Measurements from ENCODE around the gene AMZ1.

Gene AMZ1

GRCh38 chr7:2652736-2653060, 35.3 kb upstream of the AMZ1 start:
- Histone ChIP-seq H3K27ac (ENCODE audit: low read length) (no peak overlapping the region), H3K9me3 (ENCODE audit: insufficient read depth, low read depth, low read length) (no peaks in the 10 kb centered on the region), H3K27me3 (ENCODE audit: insufficient read depth, low read length) (no peaks in the 10 kb centered on the region), H3K36me3 (ENCODE audit: insufficient read depth, low read depth, low read length) (peaks cover 55% of the 10 kb centered on the region), H3K4me1 (ENCODE audit: insufficient read depth, low read length) (no peaks in the 10 kb centered on the region), H3K4me3 (ENCODE audit: low read length) (no peak overlapping the region), H3K9ac (ENCODE audit: low read depth, low read length) (no peak overlapping the region)

- Histone ChIP-seq H3K27ac (ENCODE audit: low read length) (no peak overlapping the region), H3K4me3 (ENCODE audit: low read length) (no peak overlapping the region), H3K4me1 (ENCODE audit: insufficient read depth, low read length) (no peaks in the 10 kb centered on the region), H3K9me3 (ENCODE audit: insufficient read depth, low read depth, low read length) (no peaks in the 10 kb centered on the region), H3K27me3 (ENCODE audit: insufficient read depth, low read length) (no peaks in the 10 kb centered on the region), H3K36me3 (ENCODE audit: insufficient read depth, low read depth, low read length) (peaks cover 57% of the 10 kb centered on the region), H3K9ac (ENCODE audit: low read depth, low read length) (no peak overlapping the region)
Observed at GRCh38 chr7:2654059-2654458, 33.9 kb upstream of the AMZ1 start.

DNA sequence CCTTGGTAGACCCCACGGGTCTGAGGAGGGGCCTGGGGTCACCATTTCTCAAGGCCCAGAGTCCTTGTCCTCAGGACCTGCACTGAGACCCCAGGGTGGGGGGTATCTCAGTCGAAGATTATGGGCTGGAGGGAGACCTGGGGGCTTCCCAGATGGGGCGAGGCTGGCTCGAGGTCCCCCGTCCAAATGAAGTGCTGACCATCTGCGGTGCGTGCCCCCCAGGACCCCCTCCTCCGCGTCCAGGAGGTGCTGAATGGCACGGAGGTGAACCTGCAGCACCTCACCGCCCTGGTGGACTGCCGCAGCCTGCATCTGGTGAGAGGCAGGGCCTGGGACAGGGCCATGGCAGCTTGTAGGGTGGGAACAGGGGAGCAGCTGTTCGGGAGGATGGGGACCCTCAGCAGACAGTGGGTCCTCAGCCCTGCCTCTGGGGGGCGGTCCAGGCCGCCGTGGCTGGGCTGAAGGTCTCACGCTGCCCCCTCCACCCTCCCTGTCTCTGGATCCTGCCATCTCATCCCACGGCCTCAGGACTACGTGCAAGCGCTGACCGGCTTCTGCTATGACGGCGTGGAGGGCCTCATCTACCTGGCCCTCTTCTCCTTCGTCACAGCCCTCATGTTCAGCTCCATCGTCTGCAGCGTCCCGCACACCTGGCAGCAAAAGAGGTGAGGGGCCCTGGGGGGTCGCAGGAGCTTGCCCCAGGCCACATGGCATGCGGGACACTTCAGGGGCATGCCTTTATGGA, 32.0 kb upstream of the AMZ1 start:
- Histone ChIP-seq H3K36me3 (ENCODE audit: insufficient read depth, low read depth, low read length) (peaks cover 52% of the 10 kb centered on the region), H3K4me1 (ENCODE audit: insufficient read depth, low read length) (no peaks in the 10 kb centered on the region), H3K9ac (ENCODE audit: low read depth, low read length) (no peak overlapping the region), H3K27ac (ENCODE audit: low read length) (no peak overlapping the region), H3K4me3 (ENCODE audit: low read length) (no peak overlapping the region), H3K27me3 (ENCODE audit: insufficient read depth, low read length) (no peaks in the 10 kb centered on the region), H3K9me3 (ENCODE audit: insufficient read depth, low read depth, low read length) (no peaks in the 10 kb centered on the region)

- Histone ChIP-seq H3K36me3 (ENCODE audit: insufficient read depth, low read depth, low read length) (peaks cover 55% of the 10 kb centered on the region), H3K9ac (ENCODE audit: low read depth, low read length) (no peak overlapping the region), H3K4me3 (ENCODE audit: low read length) (no peak overlapping the region), H3K9me3 (ENCODE audit: insufficient read depth, low read depth, low read length) (no peaks in the 10 kb centered on the region), H3K4me1 (ENCODE audit: insufficient read depth, low read length) (no peaks in the 10 kb centered on the region), H3K27ac (ENCODE audit: low read length) (no peak overlapping the region), H3K27me3 (ENCODE audit: insufficient read depth, low read length) (no peaks in the 10 kb centered on the region)
Observed at GRCh38 chr7:2657208-2657607, 30.8 kb upstream of the AMZ1 start.

DNA sequence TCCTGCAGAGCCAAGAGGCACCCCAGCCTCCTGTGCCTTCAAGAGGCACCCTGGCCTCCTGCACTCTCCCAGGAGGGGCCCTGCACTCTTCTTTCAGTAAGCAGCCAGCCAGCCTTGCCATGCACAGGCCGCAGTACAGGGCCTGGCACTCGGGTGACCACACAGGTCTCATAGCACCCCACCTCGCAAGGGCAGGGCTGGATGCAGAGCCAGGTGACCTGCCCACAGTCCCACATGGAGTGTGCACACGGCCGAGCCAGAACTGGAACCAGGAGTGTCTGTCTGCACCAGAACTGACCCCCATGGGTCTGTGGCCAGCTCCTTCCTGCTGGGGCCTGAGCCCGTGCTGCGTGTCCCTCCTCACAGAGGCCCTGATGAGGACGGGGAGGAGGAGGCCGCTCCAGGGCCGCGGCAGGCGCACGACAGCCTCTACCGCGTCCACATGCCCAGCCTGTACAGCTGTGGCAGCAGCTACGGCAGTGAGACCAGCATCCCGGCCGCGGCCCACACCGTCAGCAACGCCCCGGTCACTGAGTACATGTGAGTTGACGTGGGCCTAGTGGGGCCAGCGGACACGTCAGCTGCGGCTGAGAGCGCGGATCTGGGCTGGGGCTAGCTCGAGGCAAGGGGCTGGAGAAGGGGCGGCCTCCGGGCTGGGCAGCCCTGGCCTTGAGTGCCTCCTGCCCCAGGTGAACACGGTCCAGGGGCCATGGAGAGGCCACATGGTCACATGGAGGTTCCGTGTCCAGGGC, 29.9 kb upstream of the AMZ1 start:
- H3K36me3 ChIP-seq (ENCODE audit: insufficient read depth, low read depth, low read length): peaks cover 46% of the 10 kb centered on the region
- no peak overlapping the region for H3K4me3 ChIP-seq (ENCODE audit: low read length)
- H3K9ac ChIP-seq (ENCODE audit: low read depth, low read length): no peak overlapping the region
- H3K4me1 ChIP-seq (ENCODE audit: insufficient read depth, low read length): no peaks in the 10 kb centered on the region
- H3K9me3 ChIP-seq (ENCODE audit: insufficient read depth, low read depth, low read length): no peaks in the 10 kb centered on the region
- no peaks in the 10 kb centered on the region for H3K27me3 ChIP-seq (ENCODE audit: insufficient read depth, low read length)
- no peak overlapping the region for H3K27ac ChIP-seq (ENCODE audit: low read length)

GRCh38 chr7:2658941-2659340, 29.1 kb upstream of the AMZ1 start:
- Histone ChIP-seq H3K9me3 (ENCODE audit: insufficient read depth, low read depth, low read length) (no peaks in the 10 kb centered on the region), H3K36me3 (ENCODE audit: insufficient read depth, low read depth, low read length) (peaks cover 42% of the 10 kb centered on the region), H3K9ac (ENCODE audit: low read depth, low read length) (no peak overlapping the region), H3K27ac (ENCODE audit: low read length) (no peak overlapping the region), H3K27me3 (ENCODE audit: insufficient read depth, low read length) (no peaks in the 10 kb centered on the region), H3K4me1 (ENCODE audit: insufficient read depth, low read length) (no peaks in the 10 kb centered on the region), H3K4me3 (ENCODE audit: low read length) (no peak overlapping the region)

DNA sequence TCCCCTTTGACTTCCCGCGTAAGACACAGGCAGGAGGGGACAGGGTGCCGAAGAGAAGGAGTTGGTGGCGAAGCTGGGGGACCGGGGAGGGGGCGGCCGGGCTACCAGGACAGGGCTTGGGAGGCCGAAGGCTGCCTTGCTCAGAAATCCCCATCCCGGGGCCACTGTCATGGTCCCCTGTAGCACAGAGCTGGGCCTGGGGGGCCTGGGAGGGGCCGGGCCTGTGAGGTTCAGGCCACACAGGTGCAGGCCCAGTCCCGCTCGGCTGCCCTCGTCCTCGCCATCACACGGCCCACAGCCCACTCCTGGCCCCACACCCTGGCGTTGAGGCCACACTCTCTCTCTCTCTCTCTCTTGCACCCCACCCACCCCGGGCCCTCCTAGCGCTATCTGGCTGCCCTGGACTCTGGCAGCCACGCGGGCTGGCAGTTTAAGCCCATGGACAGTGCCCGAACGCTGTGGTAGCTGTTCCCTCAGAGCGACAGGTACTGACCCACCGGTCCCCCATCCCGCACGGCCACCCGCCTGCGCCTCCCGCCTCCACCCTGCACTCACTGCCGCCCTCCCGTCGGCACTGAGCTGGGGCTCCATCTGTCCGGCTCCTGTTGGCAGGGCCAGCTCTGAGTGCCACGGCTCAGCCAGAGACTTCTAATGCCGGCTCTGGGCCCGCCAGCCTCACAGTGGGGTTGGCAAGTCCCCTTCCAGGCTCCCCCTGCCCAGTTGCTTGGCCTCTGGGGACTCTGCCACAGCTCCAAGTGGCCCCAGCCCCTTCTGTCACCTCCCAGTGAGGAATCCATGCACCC, 28.2 kb upstream of the AMZ1 start:
- Histone ChIP-seq H3K27ac (ENCODE audit: low read length) (no peak overlapping the region), H3K9ac (ENCODE audit: low read depth, low read length) (no peak overlapping the region), H3K36me3 (ENCODE audit: insufficient read depth, low read depth, low read length) (peaks cover 42% of the 10 kb centered on the region), H3K9me3 (ENCODE audit: insufficient read depth, low read depth, low read length) (no peaks in the 10 kb centered on the region), H3K4me3 (ENCODE audit: low read length) (no peak overlapping the region), H3K27me3 (ENCODE audit: insufficient read depth, low read length) (no peaks in the 10 kb centered on the region), H3K4me1 (ENCODE audit: insufficient read depth, low read length) (no peaks in the 10 kb centered on the region; the same call in 1 of the 2 replicates)

DNA sequence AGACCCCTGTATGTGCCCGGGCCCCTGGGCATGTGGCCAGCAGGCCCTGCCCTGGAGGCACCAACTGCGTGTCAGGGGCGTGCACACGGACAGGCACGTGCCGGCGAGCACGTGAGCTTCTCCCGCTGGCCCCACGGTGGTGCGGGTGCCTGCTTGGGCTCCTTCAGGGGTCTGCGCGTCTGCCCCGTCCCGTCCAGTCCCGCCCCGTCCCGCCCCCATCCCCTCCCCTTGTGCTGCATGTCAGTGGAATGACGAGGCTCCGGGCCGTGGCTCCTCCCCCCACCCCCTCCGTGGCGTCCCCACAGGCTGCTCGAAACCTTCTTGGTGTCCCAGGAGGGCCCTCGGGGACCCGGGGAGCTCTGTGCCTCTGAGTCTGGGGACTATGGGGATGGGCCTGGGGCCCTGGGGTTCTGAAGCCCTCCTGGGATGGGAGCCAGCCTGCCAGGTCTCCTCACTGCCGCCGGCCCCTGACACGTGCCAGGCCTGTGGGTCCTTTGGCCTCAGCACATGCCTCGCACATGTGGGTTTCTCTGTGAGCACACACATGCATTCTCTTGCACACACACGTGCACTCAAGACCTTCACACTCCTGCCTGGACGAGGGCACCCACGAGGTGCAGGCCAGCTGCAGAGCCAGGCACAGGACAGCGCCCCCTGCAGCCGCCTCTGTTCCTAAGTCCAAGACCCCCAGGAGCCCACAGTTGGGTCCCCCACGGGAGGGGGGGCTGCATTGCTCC, 27.5 kb upstream of the AMZ1 start:
- Histone ChIP-seq H3K27me3 (ENCODE audit: insufficient read depth, low read length) (no peaks in the 10 kb centered on the region), H3K27ac (ENCODE audit: low read length) (no peak overlapping the region), H3K9me3 (ENCODE audit: insufficient read depth, low read depth, low read length) (no peaks in the 10 kb centered on the region), H3K9ac (ENCODE audit: low read depth, low read length) (no peak overlapping the region), H3K4me1 (ENCODE audit: insufficient read depth, low read length) (no peaks in the 10 kb centered on the region; the same call in 1 of the 2 replicates), H3K36me3 (ENCODE audit: insufficient read depth, low read depth, low read length) (peaks cover 42% of the 10 kb centered on the region), H3K4me3 (ENCODE audit: low read length) (no peak overlapping the region)

GRCh38 chr7:2661096-2661449, 26.9 kb upstream of the AMZ1 start:
- peaks cover 41% of the 10 kb centered on the region for H3K36me3 ChIP-seq (ENCODE audit: insufficient read depth, low read depth, low read length)
- H3K4me3 ChIP-seq (ENCODE audit: low read length): no peak overlapping the region

DNA sequence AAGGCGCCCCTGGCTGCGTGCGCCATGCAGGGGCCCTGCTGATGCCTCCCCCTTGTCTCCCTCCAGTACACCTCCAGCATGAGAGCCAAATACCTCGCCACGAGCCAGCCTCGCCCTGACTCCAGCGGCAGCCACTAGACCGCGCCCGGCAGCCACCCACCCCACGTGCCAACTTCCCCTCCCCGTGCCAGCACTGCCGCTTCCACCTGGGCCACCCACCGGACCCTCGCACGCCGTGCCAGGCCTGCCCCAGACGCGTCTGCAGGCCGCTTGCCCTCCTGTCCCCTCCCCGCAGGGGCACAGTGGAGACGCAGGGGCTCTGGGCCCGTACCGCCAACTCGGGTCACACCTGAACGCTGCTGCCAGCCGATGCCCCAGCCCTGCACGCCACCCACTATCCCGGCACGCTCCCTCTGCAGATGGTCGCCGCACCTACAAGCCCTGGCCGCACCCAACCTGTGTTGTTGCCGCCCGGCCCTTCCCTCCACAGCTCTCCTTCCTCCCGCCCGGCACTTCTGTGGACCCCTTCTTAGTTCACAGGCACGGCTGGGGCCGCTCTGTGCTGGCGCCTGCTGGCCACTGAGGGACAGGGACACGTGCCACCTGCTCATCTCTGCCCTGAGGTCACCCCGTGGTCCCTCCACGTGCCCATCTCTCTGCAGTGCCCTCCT, 26.3 kb upstream of the AMZ1 start:
- Histone ChIP-seq H3K4me3 (ENCODE audit: low read length) (no peak overlapping the region), H3K36me3 (ENCODE audit: insufficient read depth, low read depth, low read length) (peaks cover 34% of the 10 kb centered on the region), H3K9ac (ENCODE audit: low read depth, low read length) (no peak overlapping the region), H3K27me3 (ENCODE audit: insufficient read depth, low read length) (peaks cover under 1% of the 10 kb centered on the region; the same call in 1 of the 2 replicates), H3K9me3 (ENCODE audit: insufficient read depth, low read depth, low read length) (no peaks in the 10 kb centered on the region), H3K4me1 (ENCODE audit: insufficient read depth, low read length) (no peaks in the 10 kb centered on the region; the same call in 1 of the 2 replicates), H3K27ac (ENCODE audit: low read length) (no peak overlapping the region)

More at GRCh38 chr7:2661096-2661449, 26.9 kb upstream of the AMZ1 start:
- H3K9me3 ChIP-seq (ENCODE audit: insufficient read depth, low read depth, low read length): no peaks in the 10 kb centered on the region
- no peak overlapping the region for H3K27ac ChIP-seq (ENCODE audit: low read length)
- H3K9ac ChIP-seq (ENCODE audit: low read depth, low read length): no peak overlapping the region
- no peaks in the 10 kb centered on the region for H3K27me3 ChIP-seq (ENCODE audit: insufficient read depth, low read length)
- no peaks in the 10 kb centered on the region; the same call in 1 of the 2 replicates for H3K4me1 ChIP-seq (ENCODE audit: insufficient read depth, low read length)
